ENCODE results near the gene EAPP.
"Not testable (repeated sequence)": the region's sequence is repeated elsewhere in the genome, so short reads cannot be mapped to it uniquely, and the experiment has no call there.

The EAPP gene

GRCh38 chr14:34540181-34541059, 919 bp upstream of the EAPP start:
- not testable (repeated sequence) for DNase-seq (ENCODE audit: low read depth, low spot score)
- H3K27ac ChIP-seq, result peak overlapping the region; percentile 65

GRCh38 chr14:34538871-34539406, 562 bp downstream of the EAPP start:
- no peak for DNase-seq (ENCODE audit: low read depth, low spot score)
- H3K27ac ChIP-seq, result peak overlapping the region; percentile 65

GRCh38 chr14:34538096-34538495, 1.4 kb downstream of the EAPP start:
- DNase-seq (ENCODE audit: low read depth, low spot score); H3K27ac ChIP-seq: not testable (repeated sequence)

- H3K27ac ChIP-seq, result no peak overlapping the region
- no peak for DNase-seq (ENCODE audit: low read depth, low spot score)
Observed at GRCh38 chr14:34537677-34538009, 1.9 kb downstream of the EAPP start.

- H3K27ac ChIP-seq, result no peak overlapping the region
Observed at GRCh38 chr14:34536951-34537676, 2.4 kb downstream of the EAPP start.

GRCh38 chr14:34527591-34527990, 11.9 kb downstream of the EAPP start:
- H3K27ac ChIP-seq, result no peak overlapping the region
- DNase-seq (ENCODE audit: low read depth, low spot score), result no peak

More at GRCh38 chr14:34536951-34537676, 2.4 kb downstream of the EAPP start:
- DNase-seq (ENCODE audit: low read depth, low spot score), result no peak

- DNase-seq (ENCODE audit: low read depth, low spot score); H3K27ac ChIP-seq: not testable (repeated sequence)
Observed at GRCh38 chr14:34524216-34524615, 15.3 kb downstream of the EAPP start.

- DNase-seq (ENCODE audit: low read depth, low spot score), result no peak
Observed at GRCh38 chr14:34522496-34522895, 17.0 kb downstream of the EAPP start.

GRCh38 chr14:34521071-34521470, 18.4 kb downstream of the EAPP start:
- not testable (repeated sequence) for DNase-seq (ENCODE audit: low read depth, low spot score); H3K27ac ChIP-seq

More at GRCh38 chr14:34522496-34522895, 17.0 kb downstream of the EAPP start:
- H3K27ac ChIP-seq, result no peak overlapping the region

GRCh38 chr14:34520304-34520970, 19.1 kb downstream of the EAPP start:
- H3K27ac ChIP-seq; DNase-seq (ENCODE audit: low read depth, low spot score): not testable (repeated sequence)

GRCh38 chr14:34507884-34508283, 31.6 kb downstream of the EAPP start:
- DNase-seq (ENCODE audit: low read depth, low spot score), result no peak
- no peak overlapping the region for H3K27ac ChIP-seq

GRCh38 chr14:34507459-34507858, 32.0 kb downstream of the EAPP start:
- DNase-seq (ENCODE audit: low read depth, low spot score), result no peak
- H3K27ac ChIP-seq, result no peak overlapping the region

- DNase-seq (ENCODE audit: low read depth, low spot score); H3K27ac ChIP-seq: not testable (repeated sequence)
Observed at GRCh38 chr14:34505124-34505491, 34.4 kb downstream of the EAPP start.

- DNase-seq (ENCODE audit: low read depth, low spot score); H3K27ac ChIP-seq: not testable (repeated sequence)
Observed at GRCh38 chr14:34504027-34504426, 35.5 kb downstream of the EAPP start.

GRCh38 chr14:34502545-34503225, 36.8 kb downstream of the EAPP start:
- no peak for DNase-seq (ENCODE audit: low read depth, low spot score)
- H3K27ac ChIP-seq, result no peak overlapping the region

- no peak overlapping the region for H3K27ac ChIP-seq
- no peak for DNase-seq (ENCODE audit: low read depth, low spot score)
Observed at GRCh38 chr14:34502001-34502400, 37.5 kb downstream of the EAPP start.

- no peak overlapping the region for H3K27ac ChIP-seq
- no peak for DNase-seq (ENCODE audit: low read depth, low spot score)
Observed at GRCh38 chr14:34501004-34501580, 38.4 kb downstream of the EAPP start.

GRCh38 chr14:34498684-34499412, 40.7 kb downstream of the EAPP start:
- no peak overlapping the region for H3K27ac ChIP-seq
- no peak for DNase-seq (ENCODE audit: low read depth, low spot score)
